Measurements from ENCODE around the gene CDK6. TPM values are rescaled to one million over a fixed set of nuclear protein-coding genes. Genes with fewer than 3 reads are reported as not detected.

CDK6 gene
- total and polyA plus RNA-seq, 2 donors = 6.5 to 42.0 TPM

DNA sequence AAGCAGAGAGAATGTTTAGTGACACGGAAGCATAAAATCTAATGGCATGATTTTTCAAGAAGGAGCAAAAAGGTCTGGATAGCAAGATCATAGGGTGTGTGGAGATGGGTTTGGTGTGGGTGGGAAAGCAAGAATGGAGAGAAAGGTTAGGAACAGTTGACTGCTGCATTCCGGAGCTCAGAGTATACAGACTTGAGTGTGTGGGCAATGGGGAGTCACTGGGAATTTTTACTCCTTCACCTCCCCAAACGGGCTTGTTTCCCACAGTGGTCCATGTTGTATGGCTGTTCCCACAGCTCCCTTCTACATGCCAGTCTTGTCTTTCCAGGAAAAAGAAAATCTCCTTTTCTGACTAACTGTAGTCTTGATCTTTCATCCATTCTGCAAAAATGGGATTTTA, 122.1 kb downstream of the CDK6 start:
- no peak overlapping the region for H3K27ac ChIP-seq (ENCODE audit: low read depth in 1 of 2, low read length in 1 of 2)
- no peak for DNase-seq (ENCODE audit: low read depth in 6 of 9, low spot score in 9 of 9)
- peaks cover 7 to 38% of the 10 kb centered on the region in 2 donors for H3K36me3 ChIP-seq (ENCODE audit: control insufficient read depth in 2 of 2, insufficient read depth in 2 of 2, low read length in 1 of 2)
- no peaks in the 10 kb centered on the region for H3K9me3 ChIP-seq (ENCODE audit: control insufficient read depth in 2 of 2, insufficient read depth in 1 of 2, low read length in 1 of 2)
- WGBS = 95% methylated on average over 3 of the region's 3 CpGs
- H3K27me3 ChIP-seq (ENCODE audit: control insufficient read depth in 2 of 2, insufficient read depth in 1 of 2, low read length in 1 of 2) = no peaks in the 10 kb centered on the region
- no peak overlapping the region for H3K4me3 ChIP-seq (ENCODE audit: low read length in 2 of 2)
- H3K4me1 ChIP-seq (ENCODE audit: control insufficient read depth in 2 of 2, insufficient read depth in 2 of 2, low read length in 2 of 2) = peaks cover 15 to 17% of the 10 kb centered on the region in 2 donors

DNA sequence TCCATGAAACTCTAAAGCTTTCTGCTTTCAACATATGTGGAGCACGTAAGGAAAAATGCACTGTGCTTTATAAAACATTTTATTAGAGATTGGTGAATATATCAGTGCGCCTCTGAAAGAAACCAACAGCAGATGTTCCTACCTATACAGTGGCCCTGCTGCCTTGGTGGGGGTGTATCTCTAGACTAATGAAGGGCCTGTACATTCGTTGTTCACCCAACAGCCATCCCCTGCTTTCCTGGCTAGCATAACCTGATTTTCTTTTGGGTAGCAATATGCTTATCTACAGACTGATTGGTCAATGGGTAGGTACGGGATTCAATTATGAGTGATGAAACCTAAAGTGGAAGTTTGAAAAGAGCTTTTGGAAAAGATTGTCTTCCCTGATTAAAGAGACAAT, 126.5 kb downstream of the CDK6 start:
- H3K9me3 ChIP-seq (ENCODE audit: control insufficient read depth in 2 of 2, insufficient read depth in 1 of 2, low read length in 1 of 2) = no peaks in the 10 kb centered on the region
- H3K4me1 ChIP-seq (ENCODE audit: control insufficient read depth in 2 of 2, insufficient read depth in 2 of 2, low read length in 2 of 2) = peaks cover 0 to 2% of the 10 kb centered on the region in 2 donors
- no peak overlapping the region for H3K4me3 ChIP-seq (ENCODE audit: low read length in 2 of 2)
- H3K27me3 ChIP-seq (ENCODE audit: control insufficient read depth in 2 of 2, insufficient read depth in 1 of 2, low read length in 1 of 2) = no peaks in the 10 kb centered on the region
- H3K36me3 ChIP-seq (ENCODE audit: control insufficient read depth in 2 of 2, insufficient read depth in 2 of 2, low read length in 1 of 2) = peaks cover 7 to 34% of the 10 kb centered on the region in 2 donors
- no peak for DNase-seq (ENCODE audit: low read depth in 6 of 9, low spot score in 9 of 9)
- no peak overlapping the region for H3K27ac ChIP-seq (ENCODE audit: low read depth in 1 of 2, low read length in 1 of 2)
- 98% methylated on average over 4 of the region's 4 CpGs for WGBS

DNA sequence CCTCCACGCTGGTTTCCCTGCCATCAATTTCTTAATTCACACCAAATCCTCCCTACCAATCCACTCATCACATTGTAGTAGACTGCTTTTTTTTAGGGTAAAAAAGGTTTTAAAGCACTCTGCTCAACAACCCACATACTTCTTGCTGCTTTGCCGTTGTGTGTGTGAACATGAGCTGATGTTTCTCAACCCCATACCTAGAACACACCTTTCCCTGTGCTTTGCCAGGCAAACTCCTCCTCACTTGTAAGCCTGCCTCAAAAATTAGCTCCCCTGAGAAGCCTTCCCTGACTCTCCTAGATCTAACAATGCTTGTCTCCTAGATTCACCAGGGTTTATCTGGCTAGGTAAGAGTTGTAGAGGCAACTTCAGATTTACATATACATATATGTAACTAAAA, 127.2 kb downstream of the CDK6 start:
- WGBS = 96% methylated on average over 2 of the region's 2 CpGs

DNA sequence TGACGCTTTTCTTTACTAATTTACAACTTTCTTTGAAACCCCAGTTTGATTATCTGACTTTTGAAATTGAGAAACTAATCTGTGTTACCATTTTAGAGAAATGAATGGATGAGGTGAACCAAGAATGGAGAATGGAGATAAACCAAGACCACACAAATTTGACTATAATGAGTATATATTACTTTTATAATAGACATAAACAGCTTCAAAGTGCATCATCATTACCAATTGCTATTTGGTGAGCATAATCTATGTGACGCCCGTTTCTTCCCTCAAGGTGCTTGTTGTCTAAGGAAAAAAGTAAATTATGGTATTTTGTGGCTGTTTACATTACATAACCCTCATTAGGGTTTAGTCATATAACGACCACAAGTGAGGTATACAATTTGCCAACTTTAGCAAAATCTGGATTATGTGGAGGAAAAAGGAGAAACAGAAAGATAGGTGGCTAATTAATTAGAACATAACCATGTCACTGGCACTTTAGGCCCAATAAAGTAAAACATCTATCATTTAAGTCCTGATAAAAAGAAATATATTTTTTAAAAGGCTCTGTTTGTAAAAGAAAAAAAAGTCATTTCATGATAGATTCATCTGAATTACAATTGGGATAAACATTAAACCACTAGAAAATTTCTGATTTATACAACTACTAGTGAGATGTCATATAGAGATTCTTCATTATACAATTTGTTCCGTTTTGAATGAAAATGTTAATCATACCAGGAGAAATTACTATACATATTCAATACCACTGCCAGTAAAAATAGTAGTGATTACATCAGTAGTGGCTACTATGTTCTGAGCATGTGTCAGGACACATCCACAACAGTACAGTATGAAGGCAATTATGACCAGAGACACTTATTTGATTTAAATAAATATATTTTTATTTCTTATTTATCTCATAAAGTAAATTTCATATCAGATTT, 128.0 kb downstream of the CDK6 start:
- Histone ChIP-seq H3K27ac (ENCODE audit: low read depth in 1 of 2, low read length in 1 of 2) (no peak overlapping the region), H3K4me3 (ENCODE audit: low read length in 2 of 2) (no peak overlapping the region), H3K4me1 (ENCODE audit: control insufficient read depth in 2 of 2, insufficient read depth in 2 of 2, low read length in 2 of 2) (no peaks in the 10 kb centered on the region), H3K9me3 (ENCODE audit: control insufficient read depth in 2 of 2, insufficient read depth in 1 of 2, low read length in 1 of 2) (no peaks in the 10 kb centered on the region), H3K36me3 (ENCODE audit: control insufficient read depth in 2 of 2, insufficient read depth in 2 of 2, low read length in 1 of 2) (peaks cover 4 to 22% of the 10 kb centered on the region in 2 donors), H3K27me3 (ENCODE audit: control insufficient read depth in 2 of 2, insufficient read depth in 1 of 2, low read length in 1 of 2) (no peaks in the 10 kb centered on the region)
- WGBS = 94% methylated on average over 5 of the region's 5 CpGs
- DNase-seq (ENCODE audit: low read depth in 6 of 9, low spot score in 9 of 9) = no peak

More for the DNA sequence above, 127.2 kb downstream of the CDK6 start:
- no peaks in the 10 kb centered on the region for H3K27me3 ChIP-seq (ENCODE audit: control insufficient read depth in 2 of 2, insufficient read depth in 1 of 2, low read length in 1 of 2)
- no peak overlapping the region for H3K27ac ChIP-seq (ENCODE audit: low read depth in 1 of 2, low read length in 1 of 2)
- no peak for DNase-seq (ENCODE audit: low read depth in 6 of 9, low spot score in 9 of 9)
- peaks cover 0 to under 1% of the 10 kb centered on the region in 2 donors for H3K4me1 ChIP-seq (ENCODE audit: control insufficient read depth in 2 of 2, insufficient read depth in 2 of 2, low read length in 2 of 2)
- no peak overlapping the region for H3K4me3 ChIP-seq (ENCODE audit: low read length in 2 of 2)
- H3K9me3 ChIP-seq (ENCODE audit: control insufficient read depth in 2 of 2, insufficient read depth in 1 of 2, low read length in 1 of 2) = no peaks in the 10 kb centered on the region
- H3K36me3 ChIP-seq (ENCODE audit: control insufficient read depth in 2 of 2, insufficient read depth in 2 of 2, low read length in 1 of 2) = peaks cover 4 to 28% of the 10 kb centered on the region in 2 donors

DNA sequence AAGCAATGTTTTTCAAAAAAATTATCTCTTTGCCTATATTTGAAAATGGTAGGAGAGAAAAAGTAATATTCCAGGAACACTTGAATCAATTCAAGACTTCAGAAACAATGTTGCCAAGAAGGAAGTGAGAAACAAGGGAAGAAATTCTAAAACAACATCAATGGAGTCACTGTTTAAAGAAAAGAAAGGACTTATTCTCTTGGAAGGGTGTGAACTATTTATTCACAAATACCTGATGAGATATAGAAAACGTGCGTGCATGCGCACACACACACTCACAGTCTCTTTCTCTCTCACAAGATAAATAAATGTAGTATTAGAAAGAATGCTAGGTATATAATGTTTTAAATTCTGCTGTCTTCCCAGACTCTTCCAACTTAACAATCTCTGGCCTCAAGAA, 128.9 kb downstream of the CDK6 start:
- Histone ChIP-seq H3K27ac (ENCODE audit: low read depth in 1 of 2, low read length in 1 of 2) (no peak overlapping the region), H3K36me3 (ENCODE audit: control insufficient read depth in 2 of 2, insufficient read depth in 2 of 2, low read length in 1 of 2) (peaks cover 4 to 26% of the 10 kb centered on the region in 2 donors), H3K4me3 (ENCODE audit: low read length in 2 of 2) (no peak overlapping the region), H3K4me1 (ENCODE audit: control insufficient read depth in 2 of 2, insufficient read depth in 2 of 2, low read length in 2 of 2) (no peaks in the 10 kb centered on the region), H3K27me3 (ENCODE audit: control insufficient read depth in 2 of 2, insufficient read depth in 1 of 2, low read length in 1 of 2) (no peaks in the 10 kb centered on the region), H3K9me3 (ENCODE audit: control insufficient read depth in 2 of 2, insufficient read depth in 1 of 2, low read length in 1 of 2) (no peaks in the 10 kb centered on the region)
- WGBS = 98% methylated on average over 3 of the region's 3 CpGs
- no peak for DNase-seq (ENCODE audit: low read depth in 6 of 9, low spot score in 9 of 9)

DNA sequence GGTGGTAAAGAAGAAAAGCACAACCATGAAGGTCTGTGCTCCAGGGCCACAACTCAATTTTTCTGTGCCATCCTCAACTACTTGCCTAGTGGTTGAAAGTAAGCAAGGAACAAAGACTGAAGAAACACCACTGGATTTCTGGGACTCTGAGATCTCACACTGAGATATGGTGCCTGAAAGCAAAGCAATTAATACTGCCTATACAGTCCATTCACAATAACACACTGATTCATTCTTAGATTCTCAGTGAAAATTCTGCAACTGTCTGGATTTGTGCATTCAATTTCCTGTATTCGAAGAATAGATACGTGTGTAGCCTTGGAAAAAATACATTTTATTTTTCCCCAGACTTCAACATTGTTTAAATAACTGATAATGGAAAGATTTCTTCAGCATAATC, 129.8 kb downstream of the CDK6 start:
- 96% methylated on average over 2 of the region's 2 CpGs for WGBS
- H3K4me3 ChIP-seq (ENCODE audit: low read length in 2 of 2) = no peak overlapping the region

DNA sequence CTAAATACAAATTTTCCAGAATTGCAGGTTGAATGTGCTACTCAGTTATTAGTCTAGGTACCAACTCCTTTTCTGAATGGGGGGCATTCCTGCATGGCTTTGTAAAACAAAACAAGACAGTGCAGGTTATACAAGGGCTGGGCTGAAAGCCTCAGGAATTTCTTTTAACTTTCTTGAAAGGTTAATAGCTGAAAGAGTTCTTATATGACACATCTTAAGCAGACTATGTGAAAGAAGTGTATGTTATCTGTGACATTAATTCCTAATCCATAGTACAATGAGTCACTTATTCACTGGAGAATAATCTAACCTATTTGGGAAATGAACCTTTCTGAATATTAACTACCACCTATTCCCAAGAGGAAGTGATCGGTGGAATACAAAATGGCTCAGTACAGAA, 130.5 kb downstream of the CDK6 start:
- WGBS = 100% methylated on average over 1 of the region's 1 CpG
- DNase-seq (ENCODE audit: low read depth in 6 of 9, low spot score in 9 of 9) = no peak
- Histone ChIP-seq H3K9me3 (ENCODE audit: control insufficient read depth in 2 of 2, insufficient read depth in 1 of 2, low read length in 1 of 2) (no peaks in the 10 kb centered on the region), H3K4me3 (ENCODE audit: low read length in 2 of 2) (no peak overlapping the region), H3K27me3 (ENCODE audit: control insufficient read depth in 2 of 2, insufficient read depth in 1 of 2, low read length in 1 of 2) (no peaks in the 10 kb centered on the region), H3K27ac (ENCODE audit: low read depth in 1 of 2, low read length in 1 of 2) (no peak overlapping the region), H3K4me1 (ENCODE audit: control insufficient read depth in 2 of 2, insufficient read depth in 2 of 2, low read length in 2 of 2) (no peaks in the 10 kb centered on the region), H3K36me3 (ENCODE audit: control insufficient read depth in 2 of 2, insufficient read depth in 2 of 2, low read length in 1 of 2) (peaks cover 3 to 24% of the 10 kb centered on the region in 2 donors)

More for the DNA sequence above, 129.8 kb downstream of the CDK6 start:
- H3K4me1 ChIP-seq (ENCODE audit: control insufficient read depth in 2 of 2, insufficient read depth in 2 of 2, low read length in 2 of 2) = no peaks in the 10 kb centered on the region
- peaks cover 4 to 26% of the 10 kb centered on the region in 2 donors for H3K36me3 ChIP-seq (ENCODE audit: control insufficient read depth in 2 of 2, insufficient read depth in 2 of 2, low read length in 1 of 2)
- H3K9me3 ChIP-seq (ENCODE audit: control insufficient read depth in 2 of 2, insufficient read depth in 1 of 2, low read length in 1 of 2) = no peaks in the 10 kb centered on the region
- H3K27ac ChIP-seq (ENCODE audit: low read depth in 1 of 2, low read length in 1 of 2) = no peak overlapping the region
- H3K27me3 ChIP-seq (ENCODE audit: control insufficient read depth in 2 of 2, insufficient read depth in 1 of 2, low read length in 1 of 2) = no peaks in the 10 kb centered on the region
- DNase-seq (ENCODE audit: low read depth in 6 of 9, low spot score in 9 of 9) = no peak

DNA sequence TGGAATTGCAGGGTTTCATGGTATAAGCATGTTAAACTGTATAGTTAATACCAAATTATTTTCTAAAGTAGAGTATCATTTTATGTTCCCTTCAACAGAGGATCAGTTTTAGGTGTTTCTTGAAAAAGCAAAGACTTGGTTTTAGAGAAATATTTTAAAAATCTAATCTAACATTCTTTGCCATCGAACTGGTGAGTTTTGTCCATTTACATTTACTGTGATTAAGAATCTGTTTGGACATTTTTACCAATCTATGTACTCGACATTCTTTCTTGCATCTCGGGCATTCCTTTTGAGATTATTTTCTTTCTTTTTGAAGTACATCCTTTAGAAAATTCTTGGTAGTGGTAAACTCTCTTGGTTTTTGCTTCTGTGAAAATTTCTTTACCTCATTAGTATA, 131.5 kb downstream of the CDK6 start:
- peaks cover 0 to 20% of the 10 kb centered on the region in 2 donors for H3K36me3 ChIP-seq (ENCODE audit: control insufficient read depth in 2 of 2, insufficient read depth in 2 of 2, low read length in 1 of 2)
- H3K27me3 ChIP-seq (ENCODE audit: control insufficient read depth in 2 of 2, insufficient read depth in 1 of 2, low read length in 1 of 2) = no peaks in the 10 kb centered on the region
- WGBS = 97% methylated on average over 3 of the region's 3 CpGs
- H3K4me1 ChIP-seq (ENCODE audit: control insufficient read depth in 2 of 2, insufficient read depth in 2 of 2, low read length in 2 of 2) = no peaks in the 10 kb centered on the region
- DNase-seq (ENCODE audit: low read depth in 6 of 9, low spot score in 9 of 9) = no peak
- no peak overlapping the region for H3K4me3 ChIP-seq (ENCODE audit: low read length in 2 of 2)
- no peaks in the 10 kb centered on the region for H3K9me3 ChIP-seq (ENCODE audit: control insufficient read depth in 2 of 2, insufficient read depth in 1 of 2, low read length in 1 of 2)
- no peak overlapping the region for H3K27ac ChIP-seq (ENCODE audit: low read depth in 1 of 2, low read length in 1 of 2)

DNA sequence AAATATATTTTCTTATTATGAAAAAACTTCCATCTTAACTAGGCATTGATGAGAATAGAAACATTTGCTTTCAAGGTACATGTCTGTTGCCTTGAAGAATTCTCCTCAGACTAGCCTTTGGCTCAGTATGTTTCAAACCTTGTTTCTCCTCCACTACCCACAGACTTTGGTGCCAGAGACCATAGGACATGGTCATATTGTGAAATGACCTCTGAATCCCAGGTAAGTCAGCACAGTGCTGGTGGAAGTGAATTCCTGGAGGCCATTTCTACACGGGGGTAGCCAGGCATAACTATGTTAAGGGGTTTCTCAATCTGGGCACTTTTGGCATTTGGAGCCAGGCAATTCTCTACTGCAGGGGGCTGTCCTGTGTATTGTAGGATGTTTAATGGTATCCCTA, 133.8 kb downstream of the CDK6 start:
- no peak overlapping the region for H3K4me3 ChIP-seq (ENCODE audit: low read length in 2 of 2)
- DNase-seq (ENCODE audit: low read depth in 6 of 9, low spot score in 9 of 9) = no peak
- H3K27ac ChIP-seq (ENCODE audit: low read depth in 1 of 2, low read length in 1 of 2) = no peak overlapping the region
- peaks cover 0 to 26% of the 10 kb centered on the region in 2 donors for H3K36me3 ChIP-seq (ENCODE audit: control insufficient read depth in 2 of 2, insufficient read depth in 2 of 2, low read length in 1 of 2)
- H3K4me1 ChIP-seq (ENCODE audit: control insufficient read depth in 2 of 2, insufficient read depth in 2 of 2, low read length in 2 of 2) = no peaks in the 10 kb centered on the region
- H3K9me3 ChIP-seq (ENCODE audit: control insufficient read depth in 2 of 2, insufficient read depth in 1 of 2, low read length in 1 of 2) = no peaks in the 10 kb centered on the region
- WGBS = 97% methylated on average over 1 of the region's 1 CpG
- no peaks in the 10 kb centered on the region for H3K27me3 ChIP-seq (ENCODE audit: control insufficient read depth in 2 of 2, insufficient read depth in 1 of 2, low read length in 1 of 2)
